NCI-H510A (cell line): ENCODE data around the gene PPP1R13B.

Experiments
- DNase-seq: peaks from one replicate; lab custom pipeline; 2025; lab: John Stamatoyannopoulos, UW

PPP1R13B gene

DNA sequence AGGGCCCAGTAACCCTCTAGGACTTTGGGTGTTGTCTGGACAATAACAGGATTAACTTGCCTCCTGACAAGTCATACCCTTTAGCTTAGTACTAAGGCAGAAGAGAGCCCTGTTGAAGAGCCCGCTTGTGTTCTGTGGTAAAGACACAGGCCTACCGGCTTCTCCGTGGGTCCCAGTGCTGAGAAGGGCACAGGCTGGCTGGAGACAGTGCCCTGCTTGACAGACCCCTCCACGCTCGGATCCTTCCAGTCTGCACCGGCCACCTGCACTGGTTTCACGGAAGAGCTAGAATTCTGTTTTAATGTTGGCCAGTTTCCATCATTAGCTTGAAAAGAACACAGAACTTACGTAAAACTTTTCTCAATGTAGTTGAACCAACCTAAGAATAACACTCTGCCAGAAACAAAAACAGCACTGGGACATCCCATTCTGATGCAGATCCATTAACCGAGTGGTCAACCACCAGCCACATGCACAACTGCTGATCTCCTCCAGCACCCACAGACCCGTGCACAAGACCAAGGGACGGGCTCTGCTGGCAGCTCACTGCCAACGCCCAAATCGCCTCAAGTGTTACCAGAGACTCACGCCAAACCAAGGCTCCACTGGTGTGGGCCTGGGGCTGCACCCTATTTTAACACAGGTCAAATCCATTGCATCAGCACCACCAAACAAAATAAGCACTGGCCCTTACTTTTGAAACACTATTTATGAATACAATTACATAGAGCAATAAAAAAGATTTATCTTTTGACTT, 104.7 kb downstream of the PPP1R13B start:
- DNase-seq, result no peak

- DNase-seq, result no peak
Measured at GRCh38 chr14:103741876-103742275, 105.5 kb downstream of the PPP1R13B start.

DNA sequence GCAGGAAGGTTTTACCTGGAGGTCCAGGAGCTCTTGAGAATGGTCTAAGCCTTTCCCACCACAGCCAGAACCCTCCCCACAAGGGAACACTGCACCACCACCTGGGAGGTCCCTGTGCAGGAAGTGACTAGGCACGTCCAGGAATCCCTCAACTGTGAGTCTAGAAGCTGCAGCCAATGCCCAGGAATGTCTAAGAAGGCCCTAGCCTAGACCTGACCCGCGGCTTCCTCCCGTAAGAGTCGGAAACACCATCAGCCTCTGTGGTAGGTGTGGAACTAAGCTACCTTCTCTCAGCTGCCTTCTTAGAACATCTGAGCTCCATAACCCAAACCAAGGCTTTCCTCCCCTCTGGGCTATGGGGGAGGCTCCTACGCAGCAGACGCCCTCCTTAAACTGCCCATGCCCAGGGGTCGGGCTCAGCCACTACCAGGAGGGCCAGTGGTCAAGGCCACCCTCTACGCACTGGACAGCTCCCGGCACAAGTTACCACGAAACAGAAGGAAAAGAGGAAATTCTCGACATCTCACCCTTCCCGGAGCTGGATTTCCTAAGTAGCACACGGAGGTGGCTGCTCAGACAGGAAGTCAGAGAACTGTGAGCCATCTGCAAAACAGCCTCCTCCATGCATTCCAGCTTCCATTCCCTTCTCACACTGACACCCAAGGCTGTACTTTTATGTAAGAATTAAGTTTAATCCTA, 106.2 kb downstream of the PPP1R13B start:
- DNase-seq, result no peak

DNA sequence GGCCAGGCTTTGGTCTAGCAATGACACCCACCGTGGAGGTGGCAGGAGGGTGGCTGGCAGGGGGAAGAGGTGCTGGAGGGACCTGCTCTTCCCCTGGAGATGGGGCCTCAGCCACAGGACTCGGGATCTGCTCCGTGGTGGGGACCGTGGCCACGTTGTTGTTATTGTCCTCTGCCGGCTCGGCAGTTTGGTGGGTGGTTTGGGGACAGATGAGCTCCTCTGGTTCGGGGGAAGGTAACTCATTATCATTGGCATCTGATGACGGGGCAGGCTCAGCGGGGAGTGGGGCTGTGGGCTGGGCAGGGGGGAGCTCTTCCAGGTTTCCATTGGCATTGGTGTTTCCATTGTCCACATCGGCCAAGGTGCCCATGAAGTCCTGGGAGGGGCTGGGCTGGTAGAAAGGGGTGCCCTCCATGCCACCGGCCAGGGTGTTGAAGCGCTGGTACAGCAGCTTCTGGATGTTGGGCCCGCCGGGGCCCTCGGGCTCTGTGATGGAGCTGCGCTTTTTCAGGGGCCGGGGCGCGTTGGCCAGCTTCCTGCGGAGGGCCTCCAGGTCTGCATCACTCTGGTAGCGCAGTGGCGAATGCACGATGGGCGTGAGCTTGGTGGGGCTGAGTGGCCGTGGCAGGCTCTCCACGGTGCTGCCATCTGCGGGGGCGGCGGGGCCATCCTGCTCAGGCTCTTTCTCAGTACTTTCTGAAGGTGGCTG, 107.4 kb downstream of the PPP1R13B start:
- no peak for DNase-seq

DNA sequence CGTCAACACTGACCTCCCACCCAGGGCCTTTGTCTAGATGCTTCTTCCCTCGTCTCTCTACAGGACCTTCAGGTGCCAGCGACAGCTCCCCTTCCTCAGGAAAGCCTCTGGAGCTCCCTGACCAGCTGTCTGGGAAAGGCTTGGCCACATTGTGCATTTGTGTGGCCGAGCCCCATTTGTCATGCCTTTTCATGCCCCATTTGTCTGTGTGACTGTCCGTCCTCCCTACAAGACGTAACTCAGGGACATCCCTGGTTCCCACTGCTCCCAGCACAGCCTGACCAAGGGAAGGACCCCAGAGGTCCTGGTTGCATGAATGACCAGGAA, 107.9 kb downstream of the PPP1R13B start:
- DNase-seq, result no peak

DNA sequence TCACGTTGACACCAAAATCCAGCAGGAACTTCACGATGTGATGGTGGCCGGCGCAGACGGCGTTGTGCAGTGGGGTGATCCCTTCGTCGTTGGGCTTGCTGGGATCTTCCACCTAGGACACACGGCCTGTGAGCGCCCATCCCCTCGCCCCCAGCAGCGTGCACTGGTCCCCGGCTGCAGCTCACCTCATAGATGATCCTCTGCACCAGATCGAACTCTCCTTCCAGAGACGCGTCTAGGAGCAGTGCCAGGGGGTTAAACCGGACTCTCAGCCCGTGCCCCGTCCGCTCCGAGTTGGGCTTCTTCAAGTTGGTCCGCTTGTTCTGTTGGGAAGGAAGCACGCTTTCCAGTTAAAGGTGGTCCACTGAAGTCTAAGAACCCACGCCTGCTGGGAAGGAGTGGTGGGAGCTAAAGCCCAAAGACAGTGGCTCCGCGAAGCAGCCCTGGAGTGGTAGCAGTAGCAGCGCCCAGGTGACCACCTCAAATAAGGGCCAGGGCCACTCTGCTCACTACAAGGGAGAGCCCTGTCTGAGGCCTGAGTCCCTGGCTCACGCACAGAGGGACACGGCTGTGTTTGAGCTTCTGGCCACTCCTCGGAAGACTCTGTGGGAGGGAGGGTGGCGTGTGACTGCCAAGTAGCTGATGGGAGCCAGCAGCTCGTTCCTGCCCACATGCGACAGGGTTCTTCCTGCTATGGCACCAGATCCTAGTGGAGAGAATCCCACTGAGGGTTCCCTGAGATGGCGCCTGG, 108.5 kb downstream of the PPP1R13B start:
- no peak for DNase-seq

DNA sequence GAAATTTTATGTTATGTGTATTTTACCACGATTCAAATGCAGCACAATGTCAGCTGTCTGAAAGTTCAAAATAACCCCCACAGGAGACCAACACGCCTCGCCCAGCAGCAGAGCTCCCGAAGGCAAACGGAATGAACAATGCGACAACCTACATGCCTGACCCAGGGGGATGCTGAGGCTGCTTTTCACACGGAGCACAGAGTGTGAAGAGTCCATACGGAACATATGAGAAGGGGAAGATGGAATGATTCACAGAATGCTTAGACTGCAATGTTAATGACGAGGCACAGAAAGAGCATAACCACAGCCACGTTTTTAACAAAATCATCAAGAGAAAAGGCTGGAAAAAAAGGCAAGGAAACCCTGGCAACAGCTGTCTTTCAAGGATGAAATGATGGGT, 109.2 kb downstream of the PPP1R13B start:
- no peak for DNase-seq

- DNase-seq, result no peak
Measured at GRCh38 chr14:103737432-103738045, 109.8 kb downstream of the PPP1R13B start.

DNA sequence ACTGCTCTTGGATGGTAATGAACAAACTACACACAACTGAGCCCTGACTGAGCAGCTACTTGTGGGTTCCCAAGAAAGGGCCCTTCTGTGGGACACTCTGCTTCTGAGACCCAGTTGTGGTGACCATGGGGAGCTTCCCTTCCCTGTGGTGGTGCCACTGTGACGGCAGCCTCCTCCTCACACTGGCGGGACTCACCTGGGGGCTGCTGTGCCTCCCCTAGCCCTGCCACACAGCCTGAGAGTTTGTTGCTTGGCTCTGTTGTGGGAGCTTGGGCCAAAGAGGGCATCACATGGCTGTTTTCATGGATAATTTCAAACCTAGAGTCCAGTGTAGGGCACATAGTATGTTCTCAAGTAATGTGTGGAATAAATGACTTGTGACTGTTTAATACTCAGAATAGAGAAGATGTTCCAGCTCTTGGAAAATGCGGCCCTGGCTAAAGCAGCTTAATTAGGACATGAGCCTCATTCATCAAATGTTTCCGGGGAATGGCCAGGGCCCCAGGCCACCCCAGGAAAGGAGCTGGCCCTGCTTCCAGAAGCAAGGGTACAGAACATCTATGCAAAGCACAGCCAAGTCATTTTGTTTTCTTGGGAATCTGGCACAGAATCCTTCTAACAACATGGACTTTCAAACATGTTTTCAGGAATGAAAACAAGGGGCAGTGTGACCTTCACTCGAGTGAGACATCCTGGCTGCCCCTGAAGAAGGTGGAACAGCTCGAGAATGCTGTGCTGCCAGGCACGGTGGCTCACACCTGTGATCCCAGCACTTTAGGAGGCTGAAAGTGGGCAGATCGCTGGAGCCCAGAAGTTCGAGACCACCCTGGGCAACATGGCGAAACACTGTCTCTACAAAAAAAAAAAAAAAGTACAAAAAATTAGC, 110.6 kb downstream of the PPP1R13B start:
- no peak for DNase-seq

GRCh38 chr14:103735815-103736545, 111.4 kb downstream of the PPP1R13B start:
- no peak for DNase-seq

DNA sequence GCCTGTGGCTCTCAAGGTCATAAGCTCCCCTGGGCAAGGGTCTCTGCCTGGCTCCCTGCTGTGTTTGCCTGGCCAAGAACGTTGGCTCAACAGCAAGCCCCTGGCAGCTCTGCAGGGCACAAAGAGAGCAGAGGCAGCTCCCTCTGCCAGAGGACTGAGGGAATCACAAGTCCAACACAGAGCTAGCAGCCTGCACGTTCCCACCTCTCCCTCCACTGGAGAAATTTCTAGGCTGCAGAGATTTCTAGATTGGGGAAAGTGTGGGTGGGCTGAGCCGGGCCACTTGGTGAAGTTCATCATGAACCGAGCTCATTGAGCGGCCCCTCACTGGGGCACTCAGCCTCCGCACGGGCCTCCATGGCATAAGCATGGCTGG, 111.9 kb downstream of the PPP1R13B start:
- no peak for DNase-seq

GRCh38 chr14:103735022-103735421, 112.4 kb downstream of the PPP1R13B start:
- no peak for DNase-seq

DNA sequence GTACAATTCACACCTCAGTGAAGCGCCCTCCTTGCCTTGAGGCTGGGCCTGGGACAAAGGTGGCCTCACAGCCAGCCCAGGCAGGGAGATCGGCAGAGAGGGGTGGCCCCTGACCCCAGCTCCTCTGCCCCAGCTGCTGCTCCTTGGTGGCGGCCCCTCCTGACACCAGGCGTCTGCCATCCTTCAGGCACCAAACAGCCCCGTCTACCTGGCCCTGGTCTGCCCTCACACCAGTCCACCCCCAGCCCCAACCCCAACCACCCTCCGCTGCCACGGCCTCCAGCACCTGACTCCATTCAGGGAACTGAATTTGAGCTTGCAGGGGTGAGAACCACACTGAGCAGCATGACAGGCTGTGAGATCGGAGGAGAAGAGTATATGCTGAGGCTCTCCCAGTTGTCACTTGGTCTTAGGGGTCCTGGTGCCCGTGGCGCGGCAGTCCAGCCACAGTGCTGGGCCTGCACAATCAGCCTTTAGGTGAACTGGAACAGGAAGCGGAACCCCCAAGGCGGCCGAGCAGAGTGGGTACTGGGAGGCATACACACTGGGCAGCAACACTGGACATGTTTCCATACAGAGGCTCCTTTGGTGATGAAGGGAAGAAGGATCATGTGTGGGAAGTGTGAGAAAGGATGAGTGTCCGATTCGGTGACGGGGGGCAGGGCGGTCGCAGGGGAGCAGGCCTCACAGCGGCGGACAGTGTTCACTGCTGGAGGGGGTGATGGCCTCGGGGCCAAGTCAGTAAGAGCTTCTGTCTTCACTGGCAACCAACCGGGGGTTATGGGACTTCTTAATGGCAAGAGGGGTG, 113.1 kb downstream of the PPP1R13B start:
- no peak for DNase-seq

- no peak for DNase-seq
Measured at GRCh38 chr14:103733651-103734050, 113.7 kb downstream of the PPP1R13B start.

DNA sequence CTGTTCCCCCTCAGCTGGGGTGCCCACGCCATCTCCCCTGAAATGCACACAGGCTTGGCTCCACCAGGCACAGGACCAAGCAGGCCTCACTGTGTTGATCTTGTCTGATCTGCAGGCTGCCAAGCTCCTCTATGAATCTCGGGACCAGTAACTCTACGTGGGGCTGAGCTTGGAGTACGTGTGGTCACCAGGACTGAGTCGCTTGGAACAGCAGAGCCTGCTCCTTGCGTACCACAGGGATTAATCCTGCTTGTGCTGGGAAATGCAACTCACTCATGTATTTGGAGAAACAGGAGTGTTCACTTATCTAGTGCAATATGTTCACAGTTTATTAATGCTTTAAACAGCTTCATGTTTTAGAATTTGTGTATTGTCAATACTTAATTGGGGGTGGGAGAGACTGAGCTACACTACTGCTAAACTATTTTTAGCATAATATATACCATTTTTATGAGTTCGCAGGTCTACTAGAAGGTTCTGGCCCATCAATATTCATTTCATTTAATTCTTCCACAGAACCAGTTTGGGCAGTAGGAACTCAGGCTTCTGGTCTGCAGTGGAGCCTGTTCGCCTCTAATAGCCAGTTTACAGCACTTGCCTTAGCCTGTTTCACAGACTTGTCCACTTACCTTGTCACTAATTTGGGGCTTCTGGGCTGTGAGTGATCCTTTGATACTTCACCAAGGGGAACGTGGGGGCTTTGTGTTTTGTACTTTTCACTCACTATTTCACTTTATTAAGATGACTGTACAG, 114.3 kb downstream of the PPP1R13B start:
- no peak for DNase-seq

DNA sequence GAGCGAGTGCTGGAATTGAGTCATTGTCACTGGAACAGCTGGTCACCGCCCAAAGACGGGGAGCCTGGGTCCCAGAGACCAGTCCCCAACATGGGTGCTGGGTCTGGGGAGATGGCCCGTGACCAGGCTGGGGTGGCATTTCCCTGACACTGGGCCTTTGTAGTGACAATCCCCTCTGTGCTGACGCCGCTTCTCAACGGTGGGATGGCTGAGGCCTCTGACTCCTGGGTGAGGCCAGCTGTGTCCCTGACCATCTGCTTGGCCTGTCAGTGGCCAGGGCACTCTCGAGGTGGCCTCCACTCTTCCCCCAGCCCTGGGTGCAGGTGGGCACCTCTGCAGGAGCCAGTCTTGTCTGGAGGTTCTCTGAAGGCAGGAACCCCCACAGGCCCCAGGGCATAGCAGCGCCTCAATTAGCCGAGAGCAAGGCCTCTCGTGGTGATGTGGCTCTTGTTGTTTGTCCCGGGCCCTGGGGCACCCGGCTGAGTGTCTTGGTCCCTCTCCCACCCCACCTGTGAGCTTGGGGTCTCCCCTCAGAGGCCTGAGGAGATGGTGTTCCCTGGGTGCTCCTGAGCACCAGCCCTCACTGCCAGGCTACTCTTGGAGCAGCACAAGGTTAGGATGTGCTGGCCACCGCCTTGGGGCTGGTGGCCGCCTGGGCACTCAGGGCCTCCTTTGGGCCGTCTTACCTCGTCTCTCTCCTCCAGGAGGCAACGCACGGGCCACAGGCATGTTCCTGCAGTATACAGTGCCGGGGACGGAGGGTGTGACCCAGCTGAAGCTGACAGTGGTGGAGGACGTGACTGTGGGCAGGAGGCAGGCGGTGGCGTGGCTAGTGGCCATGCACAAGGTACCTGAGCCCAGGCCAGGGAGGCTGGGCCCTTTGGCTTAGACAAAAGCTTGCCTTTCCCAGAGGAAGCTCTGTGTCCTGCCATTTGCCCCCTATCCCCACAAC, 115.2 kb downstream of the PPP1R13B start:
- no peak for DNase-seq

DNA sequence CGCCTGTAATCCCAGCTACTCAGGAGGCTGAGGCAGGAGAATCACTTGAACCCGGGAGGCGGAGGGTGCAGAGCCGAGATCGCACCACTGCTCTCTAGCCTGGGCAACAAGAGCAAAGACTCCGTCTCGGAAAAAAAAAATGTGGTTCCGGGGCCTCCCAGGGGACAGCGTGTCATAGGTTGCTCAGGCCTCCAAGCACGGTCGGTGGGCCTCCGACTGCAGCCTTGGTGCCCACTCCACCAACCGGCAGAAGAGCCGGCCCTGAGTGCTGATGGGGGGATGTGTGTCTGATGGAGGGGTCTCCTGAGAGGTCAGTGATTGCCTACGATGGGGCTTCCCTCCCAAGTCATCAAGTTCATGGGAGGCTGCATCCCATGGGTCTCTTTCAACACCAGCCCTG, 115.9 kb downstream of the PPP1R13B start:
- DNase-seq, result no peak
